MCF 10A (cell line): ENCODE data around the gene NME4. TPM values are rescaled to one million over a fixed set of nuclear protein-coding genes. Genes with fewer than 3 reads are reported as not detected.
A peak's percentile ranks its signal among the peaks of the same experiment; 100 is the strongest.

Experiments used
- BruUV-seq: library from RNA; stranded (reverse); fragments of 400-500 nt; replicated peaks from 2 replicates; lab custom pipeline; 2021; lab: Mats Ljungman, UMichigan
- CTCF ChIA-PET: fragments of 300-600 bp; sonication (Branson Sonifier 250); formaldehyde crosslinking; extraction: SDS; loops from one replicate; lab custom pipeline; 2021; ENCODE audit warnings: antibody characterized with exemption, inconsistent platforms; lab: Yijun Ruan, JAX
- POLR2A ChIA-PET: fragments of 300-600, 350-650 bp; sonication (Branson Sonifier 250); formaldehyde crosslinking; extraction: SDS; loops from one replicate; lab custom pipeline; 2020; ENCODE audit warnings: antibody characterized with exemption, inconsistent platforms; lab: Yijun Ruan, JAX
- DNase-seq: peaks from one replicate; pipeline ENCODE4 v3.0.0-alpha.2; 2018; ENCODE audit not compliant: unreplicated experiment
- H3K27ac Mint-ChIP-seq: one replicate; pipeline ENCODE4 v1.8.0; 2022; ENCODE audit warnings: mild to moderate bottlenecking, low read depth, mixed read lengths; ENCODE audit not compliant: unreplicated experiment
- H3K27me3 Mint-ChIP-seq: one replicate; pipeline ENCODE4 v1.8.0; 2022; ENCODE audit warnings: mixed read lengths; ENCODE audit not compliant: insufficient read depth, unreplicated experiment
- H3K36me3 Mint-ChIP-seq: one replicate; pipeline ENCODE4 v1.8.0; 2022; ENCODE audit warnings: mild to moderate bottlenecking, moderate library complexity, mixed read lengths; ENCODE audit not compliant: insufficient read depth, unreplicated experiment
- H3K4me1 Mint-ChIP-seq: one replicate; pipeline ENCODE4 v1.8.0; 2022; ENCODE audit warnings: mixed read lengths; ENCODE audit not compliant: insufficient read depth, unreplicated experiment
- H3K4me3 Mint-ChIP-seq: one replicate; pipeline ENCODE4 v1.8.0; 2022; ENCODE audit warnings: mild to moderate bottlenecking, moderate library complexity, mixed read lengths; ENCODE audit not compliant: unreplicated experiment
- H3K9me3 Mint-ChIP-seq: one replicate; pipeline ENCODE4 v1.8.0; 2022; ENCODE audit warnings: mixed read lengths; ENCODE audit not compliant: unreplicated experiment
- intact Hi-C: fragments of 100-400 bp; cut with micrococcal nuclease; formaldehyde crosslinking; loops from 2 replicates; pipeline ENCODE4 v1.14.1; 2022
- total RNA-seq: library from RNA; stranded (reverse); gene quantifications from 2 replicates; pipeline ENCODE4 v1.2.3, GENCODE V29; 2022
- TF ChIP-seq, protein P1 (sequence below): fragments of 200-600 bp; IDR thresholded peaks from one replicate; pipeline ENCODE4 v1.8.0; 2022; ENCODE audit warnings: antibody characterized with exemption, mild to moderate bottlenecking; ENCODE audit not compliant: unreplicated experiment

NME4 gene
- total RNA-seq, 1 experiment from 2014 or later, result 76.8 TPM

DNA sequence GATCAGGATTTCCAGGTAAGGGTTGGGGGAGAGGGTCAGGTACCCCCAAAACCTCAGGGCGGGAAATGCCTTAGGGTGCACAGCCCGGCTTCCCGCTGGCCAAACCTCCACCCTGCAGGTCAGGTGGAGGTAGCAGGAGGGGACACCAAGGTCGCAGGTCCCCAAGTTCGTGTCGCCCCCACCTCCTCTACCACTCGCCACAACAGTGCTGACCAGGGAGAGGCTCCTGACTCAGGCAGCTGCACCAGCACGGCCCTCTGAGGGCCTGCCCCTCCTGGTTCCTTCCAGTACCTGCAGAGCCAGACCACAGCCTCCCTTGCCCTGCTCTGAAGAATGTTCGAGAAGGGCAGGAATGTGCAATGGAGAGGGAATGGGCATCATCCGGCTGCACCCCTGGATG, 30.5 kb upstream of the NME4 start:
- Mint-ChIP-seq H3K27ac (no peak overlapping the region), H3K4me3 (no peak overlapping the region), H3K36me3 (peaks cover 23% of the 10 kb centered on the region), H3K27me3 (no peaks in the 10 kb centered on the region), H3K9me3 (no peaks in the 10 kb centered on the region), H3K4me1 (no peaks in the 10 kb centered on the region)
- no TSS peak for BruUV-seq
- intact Hi-C loops, result no loop called here
- ChIA-PET CTCF (interaction anchor here (1.2 kb wide), 1 partner anchor 11 kb away, joined by 5 read pairs; no protein-coding TSS in a partner anchor), POLR2A (no interaction called here)
- DNase-seq, result no peak
- TF ChIP-seq, protein P1, sequence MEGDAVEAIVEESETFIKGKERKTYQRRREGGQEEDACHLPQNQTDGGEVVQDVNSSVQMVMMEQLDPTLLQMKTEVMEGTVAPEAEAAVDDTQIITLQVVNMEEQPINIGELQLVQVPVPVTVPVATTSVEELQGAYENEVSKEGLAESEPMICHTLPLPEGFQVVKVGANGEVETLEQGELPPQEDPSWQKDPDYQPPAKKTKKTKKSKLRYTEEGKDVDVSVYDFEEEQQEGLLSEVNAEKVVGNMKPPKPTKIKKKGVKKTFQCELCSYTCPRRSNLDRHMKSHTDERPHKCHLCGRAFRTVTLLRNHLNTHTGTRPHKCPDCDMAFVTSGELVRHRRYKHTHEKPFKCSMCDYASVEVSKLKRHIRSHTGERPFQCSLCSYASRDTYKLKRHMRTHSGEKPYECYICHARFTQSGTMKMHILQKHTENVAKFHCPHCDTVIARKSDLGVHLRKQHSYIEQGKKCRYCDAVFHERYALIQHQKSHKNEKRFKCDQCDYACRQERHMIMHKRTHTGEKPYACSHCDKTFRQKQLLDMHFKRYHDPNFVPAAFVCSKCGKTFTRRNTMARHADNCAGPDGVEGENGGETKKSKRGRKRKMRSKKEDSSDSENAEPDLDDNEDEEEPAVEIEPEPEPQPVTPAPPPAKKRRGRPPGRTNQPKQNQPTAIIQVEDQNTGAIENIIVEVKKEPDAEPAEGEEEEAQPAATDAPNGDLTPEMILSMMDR, result no peak

DNA sequence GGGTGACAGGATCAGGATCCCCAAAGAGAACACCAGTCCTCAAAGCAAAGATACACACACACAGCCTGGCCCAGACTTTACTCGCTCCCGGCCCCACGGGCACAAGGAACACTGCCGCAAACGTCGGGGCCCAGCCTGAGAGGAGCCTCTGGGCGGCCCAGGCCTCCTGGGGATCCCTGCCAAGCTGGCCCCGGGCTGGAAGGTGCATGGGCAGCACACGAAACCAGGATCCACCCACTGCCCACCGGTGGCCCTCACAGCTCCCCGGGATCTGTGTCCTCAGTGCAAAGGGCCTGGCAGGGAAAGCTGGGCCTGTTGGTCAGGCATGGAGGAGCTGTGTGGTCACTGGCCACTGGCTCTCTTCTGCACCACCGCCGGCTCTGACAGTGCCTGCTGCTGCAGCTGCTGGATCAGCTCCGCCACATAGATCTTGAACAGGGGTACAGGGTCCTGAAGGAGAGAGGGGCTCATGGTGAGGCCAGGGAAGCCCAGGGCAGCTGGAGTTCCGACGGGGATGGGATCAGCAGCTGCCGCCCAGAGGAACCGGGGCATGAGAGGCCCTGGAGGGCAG, 29.6 kb upstream of the NME4 start:
- CTCF ChIA-PET, result interaction anchor here (0.6 to 1.0 kb wide), 2 partner anchors 27 to 250 kb away, joined by 3 to 5 read pairs; no protein-coding TSS in a partner anchor
- Mint-ChIP-seq H3K4me3 (no peak overlapping the region), H3K4me1 (no peaks in the 10 kb centered on the region), H3K9me3 (no peaks in the 10 kb centered on the region), H3K27me3 (no peaks in the 10 kb centered on the region), H3K36me3 (peaks cover 23% of the 10 kb centered on the region), H3K27ac (no peak overlapping the region)
- POLR2A ChIA-PET, result interaction anchor here (0.6 kb wide), 1 partner anchor 199 kb away, joined by 3 read pairs; no protein-coding TSS in a partner anchor
- TF ChIP-seq, protein P1, result no peak
- no peak for DNase-seq
- intact Hi-C loops, result no loop called here
- TSS peak; percentile 55 for BruUV-seq

DNA sequence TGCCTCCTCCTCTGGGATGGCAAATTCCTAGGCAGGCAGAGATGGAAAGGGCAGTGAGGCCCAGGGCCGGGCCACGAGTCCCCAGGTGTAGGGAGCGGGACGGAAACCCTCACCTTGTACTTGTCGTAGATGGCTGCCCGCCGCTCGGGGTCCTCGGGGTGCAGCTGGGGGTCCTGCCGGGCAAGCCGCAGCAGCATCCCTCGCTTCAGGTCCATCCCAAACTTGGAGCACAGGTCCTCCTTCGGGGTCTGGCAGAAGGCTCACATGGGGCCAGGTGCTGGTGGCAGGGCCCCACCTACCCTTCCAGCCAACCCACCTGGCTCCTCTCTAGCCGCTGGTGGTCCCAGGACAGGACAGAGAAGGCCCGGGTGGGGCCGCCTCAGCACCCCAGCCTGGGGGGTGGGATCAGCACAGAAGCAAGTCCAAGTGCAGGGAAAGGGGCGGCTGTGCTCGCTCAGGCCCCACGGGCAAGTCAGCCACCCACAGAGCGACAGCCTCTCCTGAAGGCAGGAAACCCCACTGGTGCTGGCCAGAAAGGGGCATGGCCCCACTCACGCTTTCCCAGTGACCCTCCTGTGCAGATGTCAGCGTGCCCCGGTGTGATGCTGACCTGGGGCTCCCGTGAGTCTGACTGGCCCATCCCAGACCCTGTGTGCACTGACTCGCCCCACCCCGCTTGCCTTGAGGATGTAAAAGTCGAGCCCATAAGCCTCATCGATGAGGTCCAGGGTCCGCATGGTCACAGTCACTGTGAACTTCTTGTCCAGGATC, 28.4 kb upstream of the NME4 start:
- intact Hi-C loops, result no loop called here
- POLR2A ChIA-PET, result interaction anchor here (0.8 kb wide), 1 partner anchor 180 kb away, joined by 4 read pairs; no protein-coding TSS in a partner anchor
- no TSS peak for BruUV-seq
- no peak for DNase-seq
- Mint-ChIP-seq H3K4me3 (no peak overlapping the region), H3K4me1 (no peaks in the 10 kb centered on the region), H3K27me3 (no peaks in the 10 kb centered on the region), H3K36me3 (peaks cover 23% of the 10 kb centered on the region), H3K9me3 (no peaks in the 10 kb centered on the region), H3K27ac (no peak overlapping the region)
- CTCF ChIA-PET, result no interaction called here
- TF ChIP-seq, protein P1, result no peak

DNA sequence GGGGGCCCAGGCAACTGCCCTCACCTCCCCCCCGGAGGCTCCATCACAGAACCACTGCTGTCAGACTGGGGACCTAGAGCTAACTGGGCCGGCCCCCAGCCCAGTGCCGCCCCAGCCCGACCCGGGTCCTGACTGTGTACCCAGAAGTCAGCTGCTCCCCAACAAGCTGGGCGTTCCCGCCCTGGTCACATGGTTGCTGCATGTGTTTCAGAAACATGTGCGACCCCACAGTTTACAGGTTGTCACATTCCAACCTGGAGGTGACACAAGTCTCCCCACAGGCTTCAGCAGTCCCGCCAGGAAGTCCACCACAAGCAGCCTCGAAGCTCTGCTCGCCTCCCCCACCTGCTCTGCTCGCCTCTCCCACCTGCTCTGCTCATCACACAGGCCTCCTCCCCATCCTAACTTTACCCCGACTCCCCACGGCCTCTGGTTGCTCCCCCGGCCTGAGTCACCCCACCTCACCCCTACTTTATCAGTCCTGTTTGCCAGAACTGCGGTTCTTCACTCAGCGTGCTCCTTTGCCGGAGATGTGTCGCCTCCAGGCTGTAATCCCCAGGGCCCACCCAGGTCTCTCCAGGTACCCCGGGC, 27.6 kb upstream of the NME4 start:
- H3K36me3 Mint-ChIP-seq, result peaks cover 23% of the 10 kb centered on the region
- ChIA-PET POLR2A (interaction anchor here (0.8 kb wide), 1 partner anchor 180 kb away, joined by 4 read pairs; no protein-coding TSS in a partner anchor), CTCF (no interaction called here)
- H3K9me3 Mint-ChIP-seq, result no peaks in the 10 kb centered on the region
- intact Hi-C loops, result no loop called here
- DNase-seq, result no peak
- H3K4me1 Mint-ChIP-seq, result no peaks in the 10 kb centered on the region
- H3K27me3 Mint-ChIP-seq, result no peaks in the 10 kb centered on the region
- peak overlapping the region; percentile 81 for H3K4me3 Mint-ChIP-seq
- no TSS peak for BruUV-seq
- TF ChIP-seq, protein P1, result no peak
- H3K27ac Mint-ChIP-seq, result no peak overlapping the region
